GM12878 (cell line): ENCODE results near the gene SRL. TPM values are rescaled to one million over a fixed set of nuclear protein-coding genes. Genes with fewer than 3 reads are reported as not detected.

Experiments
- ASH2L ChIP-seq: fragments of 300-600, 200-600 bp; sonication (generic); IDR thresholded peaks from 2 replicates; pipeline ENCODE4 v1.6.1; 2017; ENCODE audit warnings: low read depth, mild to moderate bottlenecking, borderline replicate concordance
- NR2C2 ChIP-seq: IDR thresholded peaks from 2 replicates; pipeline ENCODE4 v1.6.1; 2011; ENCODE audit warnings: borderline replicate concordance, low read depth; ENCODE audit not compliant: control insufficient read depth, insufficient read length
- polyA plus RNA-seq, 11 experiments: library from polyadenylated mRNA; depleted of rRNA in 4 of 11; unstranded in 6 of 11; stranded (reverse) in 5 of 11; fragments of >200 nt; fragmentation: Nextera tagmentation in 4 of 11; fragmentation: Illumina TruSeq in 1 of 11; extraction: Ambion mirVana in 4 of 11; extraction: Trizol in 1 of 11; gene quantifications; 1 replicate in 1 of 11; 2 replicates in 10 of 11; pipeline versions ENCODE4 v1.2.1 to v1.2.3, GENCODE V29; 2011 to 2016; ENCODE audit warnings: inconsistent platforms in 2 of 11, missing spikeins in 2 of 11, low read depth in 1 of 11
- total RNA-seq, 4 experiments: library from RNA; depleted of rRNA in 3 of 4; stranded (reverse); fragments of >200 nt in 3 of 4; fragmentation: Illumina TruSeq in 1 of 4; extraction: Trizol in 1 of 4; gene quantifications; 2 replicates each; pipeline versions ENCODE4 v1.2.1 to v1.2.3, GENCODE V29; 2013 to 2021
- TF ChIP-seq, protein P1 (sequence below): fragments of 450-650 bp; IDR thresholded peaks from 2 replicates; pipeline ENCODE4 v1.6.1; 2017; ENCODE audit warnings: mild to moderate bottlenecking, moderate library complexity
- TF ChIP-seq, protein P2 (sequence below): fragments of 450-650 bp; IDR thresholded peaks from 2 replicates; pipeline ENCODE4 v1.6.1; 2016; ENCODE audit warnings: mild to moderate bottlenecking, moderate library complexity, borderline replicate concordance

SRL gene
- total and polyA plus RNA-seq, 10 of the 15 experiments (the other 5 are each of a cell fraction or from before 2014, with no cell fraction given), result not detected

DNA sequence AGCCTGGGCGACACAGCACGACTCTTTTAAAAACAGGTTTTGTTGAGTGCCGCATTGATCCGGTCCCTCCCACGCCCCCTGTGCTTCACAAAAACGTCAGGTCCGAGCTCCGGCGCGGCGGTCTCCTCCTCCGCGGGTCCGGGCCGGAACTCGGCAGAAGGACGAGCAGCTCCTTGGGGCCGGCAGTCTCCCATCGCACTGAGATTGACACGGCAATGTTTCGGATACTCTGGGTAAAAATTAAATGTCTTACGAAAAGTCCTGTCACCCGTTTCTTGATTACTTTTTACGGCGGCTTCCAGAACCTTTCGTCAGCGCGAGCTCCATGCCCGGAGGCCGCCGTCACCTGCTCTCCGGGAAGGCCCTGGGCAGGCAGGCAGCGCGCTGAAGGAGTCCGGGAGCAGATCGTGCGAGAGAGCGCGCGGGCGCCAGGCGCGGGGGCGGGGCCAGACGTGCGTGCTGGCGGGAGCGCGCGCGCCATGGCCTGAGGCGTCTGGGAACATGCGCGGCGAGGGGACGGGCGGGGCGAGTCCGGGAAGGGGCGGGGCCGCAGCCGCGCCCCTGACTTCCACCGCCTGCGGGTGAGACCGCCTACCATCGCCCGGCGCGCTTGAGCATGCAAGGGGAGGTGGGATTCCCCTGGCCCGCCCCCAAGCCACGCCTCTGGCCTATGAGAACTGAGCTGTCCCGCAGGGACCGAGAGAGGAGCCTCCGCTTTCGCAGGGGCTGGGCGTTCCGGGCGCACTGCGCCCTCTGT is 11.7 kb upstream of the SRL start (continued):
- TF ChIP-seq, protein P1, sequence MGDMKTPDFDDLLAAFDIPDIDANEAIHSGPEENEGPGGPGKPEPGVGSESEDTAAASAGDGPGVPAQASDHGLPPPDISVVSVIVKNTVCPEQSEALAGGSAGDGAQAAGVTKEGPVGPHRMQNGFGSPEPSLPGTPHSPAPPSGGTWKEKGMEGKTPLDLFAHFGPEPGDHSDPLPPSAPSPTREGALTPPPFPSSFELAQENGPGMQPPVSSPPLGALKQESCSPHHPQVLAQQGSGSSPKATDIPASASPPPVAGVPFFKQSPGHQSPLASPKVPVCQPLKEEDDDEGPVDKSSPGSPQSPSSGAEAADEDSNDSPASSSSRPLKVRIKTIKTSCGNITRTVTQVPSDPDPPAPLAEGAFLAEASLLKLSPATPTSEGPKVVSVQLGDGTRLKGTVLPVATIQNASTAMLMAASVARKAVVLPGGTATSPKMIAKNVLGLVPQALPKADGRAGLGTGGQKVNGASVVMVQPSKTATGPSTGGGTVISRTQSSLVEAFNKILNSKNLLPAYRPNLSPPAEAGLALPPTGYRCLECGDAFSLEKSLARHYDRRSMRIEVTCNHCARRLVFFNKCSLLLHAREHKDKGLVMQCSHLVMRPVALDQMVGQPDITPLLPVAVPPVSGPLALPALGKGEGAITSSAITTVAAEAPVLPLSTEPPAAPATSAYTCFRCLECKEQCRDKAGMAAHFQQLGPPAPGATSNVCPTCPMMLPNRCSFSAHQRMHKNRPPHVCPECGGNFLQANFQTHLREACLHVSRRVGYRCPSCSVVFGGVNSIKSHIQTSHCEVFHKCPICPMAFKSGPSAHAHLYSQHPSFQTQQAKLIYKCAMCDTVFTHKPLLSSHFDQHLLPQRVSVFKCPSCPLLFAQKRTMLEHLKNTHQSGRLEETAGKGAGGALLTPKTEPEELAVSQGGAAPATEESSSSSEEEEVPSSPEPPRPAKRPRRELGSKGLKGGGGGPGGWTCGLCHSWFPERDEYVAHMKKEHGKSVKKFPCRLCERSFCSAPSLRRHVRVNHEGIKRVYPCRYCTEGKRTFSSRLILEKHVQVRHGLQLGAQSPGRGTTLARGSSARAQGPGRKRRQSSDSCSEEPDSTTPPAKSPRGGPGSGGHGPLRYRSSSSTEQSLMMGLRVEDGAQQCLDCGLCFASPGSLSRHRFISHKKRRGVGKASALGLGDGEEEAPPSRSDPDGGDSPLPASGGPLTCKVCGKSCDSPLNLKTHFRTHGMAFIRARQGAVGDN, result peak; percentile 83
- 0 out of 2 replicates have a peak, but pooled peaks have one; percentile 38 for TF ChIP-seq ASH2L
- TF ChIP-seq NR2C2, result no peak
- TF ChIP-seq, protein P2, sequence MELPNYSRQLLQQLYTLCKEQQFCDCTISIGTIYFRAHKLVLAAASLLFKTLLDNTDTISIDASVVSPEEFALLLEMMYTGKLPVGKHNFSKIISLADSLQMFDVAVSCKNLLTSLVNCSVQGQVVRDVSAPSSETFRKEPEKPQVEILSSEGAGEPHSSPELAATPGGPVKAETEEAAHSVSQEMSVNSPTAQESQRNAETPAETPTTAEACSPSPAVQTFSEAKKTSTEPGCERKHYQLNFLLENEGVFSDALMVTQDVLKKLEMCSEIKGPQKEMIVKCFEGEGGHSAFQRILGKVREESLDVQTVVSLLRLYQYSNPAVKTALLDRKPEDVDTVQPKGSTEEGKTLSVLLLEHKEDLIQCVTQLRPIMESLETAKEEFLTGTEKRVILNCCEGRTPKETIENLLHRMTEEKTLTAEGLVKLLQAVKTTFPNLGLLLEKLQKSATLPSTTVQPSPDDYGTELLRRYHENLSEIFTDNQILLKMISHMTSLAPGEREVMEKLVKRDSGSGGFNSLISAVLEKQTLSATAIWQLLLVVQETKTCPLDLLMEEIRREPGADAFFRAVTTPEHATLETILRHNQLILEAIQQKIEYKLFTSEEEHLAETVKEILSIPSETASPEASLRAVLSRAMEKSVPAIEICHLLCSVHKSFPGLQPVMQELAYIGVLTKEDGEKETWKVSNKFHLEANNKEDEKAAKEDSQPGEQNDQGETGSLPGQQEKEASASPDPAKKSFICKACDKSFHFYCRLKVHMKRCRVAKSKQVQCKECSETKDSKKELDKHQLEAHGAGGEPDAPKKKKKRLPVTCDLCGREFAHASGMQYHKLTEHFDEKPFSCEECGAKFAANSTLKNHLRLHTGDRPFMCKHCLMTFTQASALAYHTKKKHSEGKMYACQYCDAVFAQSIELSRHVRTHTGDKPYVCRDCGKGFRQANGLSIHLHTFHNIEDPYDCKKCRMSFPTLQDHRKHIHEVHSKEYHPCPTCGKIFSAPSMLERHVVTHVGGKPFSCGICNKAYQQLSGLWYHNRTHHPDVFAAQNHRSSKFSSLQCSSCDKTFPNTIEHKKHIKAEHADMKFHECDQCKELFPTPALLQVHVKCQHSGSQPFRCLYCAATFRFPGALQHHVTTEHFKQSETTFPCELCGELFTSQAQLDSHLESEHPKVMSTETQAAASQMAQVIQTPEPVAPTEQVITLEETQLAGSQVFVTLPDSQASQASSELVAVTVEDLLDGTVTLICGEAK, result peak; percentile 5; the same call in 1 of the 2 replicates
